Measurements from ENCODE around the gene CCDC190. TPM values are rescaled to one million over a fixed set of nuclear protein-coding genes. Genes with fewer than 3 reads are reported as not detected.

The CCDC190 gene
- total and polyA plus RNA-seq, 2 experiments from 2014 or later, result not detected

DNA sequence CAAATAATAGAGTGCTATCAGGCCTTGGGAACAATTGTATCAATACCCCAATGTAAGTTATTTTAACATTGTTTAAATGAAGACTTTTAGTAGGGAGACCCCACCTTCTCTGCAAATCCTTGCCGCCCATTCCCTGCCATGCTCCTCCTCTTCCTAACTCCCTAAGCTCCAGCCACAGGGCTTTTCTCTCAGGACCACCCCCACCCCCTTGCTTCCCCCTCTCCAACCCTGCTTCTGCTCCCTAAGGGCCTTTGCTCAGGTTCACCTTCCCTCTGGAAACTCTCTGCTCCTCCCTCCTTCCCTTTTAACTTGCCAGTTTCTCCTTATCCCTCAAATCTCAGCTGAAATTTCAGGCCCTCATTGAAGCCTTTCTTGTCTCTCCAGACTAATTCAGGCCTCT, 16.8 kb downstream of the CCDC190 start:
- peaks cover 4% of the 10 kb centered on the region; the same call in 1 of the 3 replicates for H3K9me3 Mint-ChIP-seq
- ATAC-seq, result peak; percentile 63
- H3K36me3 ChIP-seq (ENCODE audit: insufficient read depth), result no peaks in the 10 kb centered on the region
- H3K4me1 Mint-ChIP-seq, result peaks cover 4% of the 10 kb centered on the region; the same call in 2 of the 3 replicates
- no peaks in the 10 kb centered on the region for H3K79me2 ChIP-seq (replicated peaks; ENCODE audit: insufficient read depth)
- no peaks in the 10 kb centered on the region for H3K36me3 Mint-ChIP-seq (ENCODE audit: low read depth)
- H3K27ac ChIP-seq (ENCODE audit: low read depth), result no peak overlapping the region
- H3K4me3 Mint-ChIP-seq, result no peak overlapping the region
- H3K4me3 ChIP-seq, result no peak overlapping the region
- peak overlapping the region; percentile 44 for H2AFZ ChIP-seq
- no peak overlapping the region for H3K27ac Mint-ChIP-seq
- H4K20me1 ChIP-seq (replicated peaks; ENCODE audit: insufficient read depth), result no peaks in the 10 kb centered on the region
- no peak for TF ChIP-seq EZH2 (IDR thresholded peaks at IDR 0.05; ENCODE audit: low read depth, unreplicated experiment)
- TF ChIP-seq, protein P1, sequence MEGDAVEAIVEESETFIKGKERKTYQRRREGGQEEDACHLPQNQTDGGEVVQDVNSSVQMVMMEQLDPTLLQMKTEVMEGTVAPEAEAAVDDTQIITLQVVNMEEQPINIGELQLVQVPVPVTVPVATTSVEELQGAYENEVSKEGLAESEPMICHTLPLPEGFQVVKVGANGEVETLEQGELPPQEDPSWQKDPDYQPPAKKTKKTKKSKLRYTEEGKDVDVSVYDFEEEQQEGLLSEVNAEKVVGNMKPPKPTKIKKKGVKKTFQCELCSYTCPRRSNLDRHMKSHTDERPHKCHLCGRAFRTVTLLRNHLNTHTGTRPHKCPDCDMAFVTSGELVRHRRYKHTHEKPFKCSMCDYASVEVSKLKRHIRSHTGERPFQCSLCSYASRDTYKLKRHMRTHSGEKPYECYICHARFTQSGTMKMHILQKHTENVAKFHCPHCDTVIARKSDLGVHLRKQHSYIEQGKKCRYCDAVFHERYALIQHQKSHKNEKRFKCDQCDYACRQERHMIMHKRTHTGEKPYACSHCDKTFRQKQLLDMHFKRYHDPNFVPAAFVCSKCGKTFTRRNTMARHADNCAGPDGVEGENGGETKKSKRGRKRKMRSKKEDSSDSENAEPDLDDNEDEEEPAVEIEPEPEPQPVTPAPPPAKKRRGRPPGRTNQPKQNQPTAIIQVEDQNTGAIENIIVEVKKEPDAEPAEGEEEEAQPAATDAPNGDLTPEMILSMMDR (conservative IDR thresholded peaks at IDR 0.05; ENCODE audit: low read depth in 2 of 2), result no peak
- no peak for TF ChIP-seq ZNF331 (CRISPR knock-in tag; IDR thresholded peaks at IDR 0.05; ENCODE audit: low read depth)
- TF ChIP-seq ZNF114 (CRISPR knock-in tag; IDR thresholded peaks at IDR 0.05), result no peak
- no peak for TF ChIP-seq NANOG (IDR thresholded peaks at IDR 0.05; ENCODE audit: borderline replicate concordance)
- no peak for TF ChIP-seq EZH2phosphoT487 (IDR thresholded peaks at IDR 0.05; ENCODE audit: unreplicated experiment)
- no peak for TF ChIP-seq POLR2AphosphoS5 (IDR thresholded peaks at IDR 0.05; ENCODE audit: low read depth)
- no peak for TF ChIP-seq JUNB (IDR thresholded peaks at IDR 0.05; ENCODE audit: unreplicated experiment)
- TF ChIP-seq, protein P2, sequence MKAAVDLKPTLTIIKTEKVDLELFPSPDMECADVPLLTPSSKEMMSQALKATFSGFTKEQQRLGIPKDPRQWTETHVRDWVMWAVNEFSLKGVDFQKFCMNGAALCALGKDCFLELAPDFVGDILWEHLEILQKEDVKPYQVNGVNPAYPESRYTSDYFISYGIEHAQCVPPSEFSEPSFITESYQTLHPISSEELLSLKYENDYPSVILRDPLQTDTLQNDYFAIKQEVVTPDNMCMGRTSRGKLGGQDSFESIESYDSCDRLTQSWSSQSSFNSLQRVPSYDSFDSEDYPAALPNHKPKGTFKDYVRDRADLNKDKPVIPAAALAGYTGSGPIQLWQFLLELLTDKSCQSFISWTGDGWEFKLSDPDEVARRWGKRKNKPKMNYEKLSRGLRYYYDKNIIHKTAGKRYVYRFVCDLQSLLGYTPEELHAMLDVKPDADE (IDR thresholded peaks at IDR 0.05), result no peak
- TF ChIP-seq, protein P3, sequence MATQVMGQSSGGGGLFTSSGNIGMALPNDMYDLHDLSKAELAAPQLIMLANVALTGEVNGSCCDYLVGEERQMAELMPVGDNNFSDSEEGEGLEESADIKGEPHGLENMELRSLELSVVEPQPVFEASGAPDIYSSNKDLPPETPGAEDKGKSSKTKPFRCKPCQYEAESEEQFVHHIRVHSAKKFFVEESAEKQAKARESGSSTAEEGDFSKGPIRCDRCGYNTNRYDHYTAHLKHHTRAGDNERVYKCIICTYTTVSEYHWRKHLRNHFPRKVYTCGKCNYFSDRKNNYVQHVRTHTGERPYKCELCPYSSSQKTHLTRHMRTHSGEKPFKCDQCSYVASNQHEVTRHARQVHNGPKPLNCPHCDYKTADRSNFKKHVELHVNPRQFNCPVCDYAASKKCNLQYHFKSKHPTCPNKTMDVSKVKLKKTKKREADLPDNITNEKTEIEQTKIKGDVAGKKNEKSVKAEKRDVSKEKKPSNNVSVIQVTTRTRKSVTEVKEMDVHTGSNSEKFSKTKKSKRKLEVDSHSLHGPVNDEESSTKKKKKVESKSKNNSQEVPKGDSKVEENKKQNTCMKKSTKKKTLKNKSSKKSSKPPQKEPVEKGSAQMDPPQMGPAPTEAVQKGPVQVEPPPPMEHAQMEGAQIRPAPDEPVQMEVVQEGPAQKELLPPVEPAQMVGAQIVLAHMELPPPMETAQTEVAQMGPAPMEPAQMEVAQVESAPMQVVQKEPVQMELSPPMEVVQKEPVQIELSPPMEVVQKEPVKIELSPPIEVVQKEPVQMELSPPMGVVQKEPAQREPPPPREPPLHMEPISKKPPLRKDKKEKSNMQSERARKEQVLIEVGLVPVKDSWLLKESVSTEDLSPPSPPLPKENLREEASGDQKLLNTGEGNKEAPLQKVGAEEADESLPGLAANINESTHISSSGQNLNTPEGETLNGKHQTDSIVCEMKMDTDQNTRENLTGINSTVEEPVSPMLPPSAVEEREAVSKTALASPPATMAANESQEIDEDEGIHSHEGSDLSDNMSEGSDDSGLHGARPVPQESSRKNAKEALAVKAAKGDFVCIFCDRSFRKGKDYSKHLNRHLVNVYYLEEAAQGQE (IDR thresholded peaks at IDR 0.05; ENCODE audit: unreplicated experiment), result no peak
- TF ChIP-seq CREB1 (CRISPR knock-in tag; IDR thresholded peaks at IDR 0.05; ENCODE audit: low read depth), result no peak
- TF ChIP-seq STAT1 (IDR thresholded peaks at IDR 0.05; ENCODE audit: unreplicated experiment), result no peak
- TF ChIP-seq, protein P4, sequence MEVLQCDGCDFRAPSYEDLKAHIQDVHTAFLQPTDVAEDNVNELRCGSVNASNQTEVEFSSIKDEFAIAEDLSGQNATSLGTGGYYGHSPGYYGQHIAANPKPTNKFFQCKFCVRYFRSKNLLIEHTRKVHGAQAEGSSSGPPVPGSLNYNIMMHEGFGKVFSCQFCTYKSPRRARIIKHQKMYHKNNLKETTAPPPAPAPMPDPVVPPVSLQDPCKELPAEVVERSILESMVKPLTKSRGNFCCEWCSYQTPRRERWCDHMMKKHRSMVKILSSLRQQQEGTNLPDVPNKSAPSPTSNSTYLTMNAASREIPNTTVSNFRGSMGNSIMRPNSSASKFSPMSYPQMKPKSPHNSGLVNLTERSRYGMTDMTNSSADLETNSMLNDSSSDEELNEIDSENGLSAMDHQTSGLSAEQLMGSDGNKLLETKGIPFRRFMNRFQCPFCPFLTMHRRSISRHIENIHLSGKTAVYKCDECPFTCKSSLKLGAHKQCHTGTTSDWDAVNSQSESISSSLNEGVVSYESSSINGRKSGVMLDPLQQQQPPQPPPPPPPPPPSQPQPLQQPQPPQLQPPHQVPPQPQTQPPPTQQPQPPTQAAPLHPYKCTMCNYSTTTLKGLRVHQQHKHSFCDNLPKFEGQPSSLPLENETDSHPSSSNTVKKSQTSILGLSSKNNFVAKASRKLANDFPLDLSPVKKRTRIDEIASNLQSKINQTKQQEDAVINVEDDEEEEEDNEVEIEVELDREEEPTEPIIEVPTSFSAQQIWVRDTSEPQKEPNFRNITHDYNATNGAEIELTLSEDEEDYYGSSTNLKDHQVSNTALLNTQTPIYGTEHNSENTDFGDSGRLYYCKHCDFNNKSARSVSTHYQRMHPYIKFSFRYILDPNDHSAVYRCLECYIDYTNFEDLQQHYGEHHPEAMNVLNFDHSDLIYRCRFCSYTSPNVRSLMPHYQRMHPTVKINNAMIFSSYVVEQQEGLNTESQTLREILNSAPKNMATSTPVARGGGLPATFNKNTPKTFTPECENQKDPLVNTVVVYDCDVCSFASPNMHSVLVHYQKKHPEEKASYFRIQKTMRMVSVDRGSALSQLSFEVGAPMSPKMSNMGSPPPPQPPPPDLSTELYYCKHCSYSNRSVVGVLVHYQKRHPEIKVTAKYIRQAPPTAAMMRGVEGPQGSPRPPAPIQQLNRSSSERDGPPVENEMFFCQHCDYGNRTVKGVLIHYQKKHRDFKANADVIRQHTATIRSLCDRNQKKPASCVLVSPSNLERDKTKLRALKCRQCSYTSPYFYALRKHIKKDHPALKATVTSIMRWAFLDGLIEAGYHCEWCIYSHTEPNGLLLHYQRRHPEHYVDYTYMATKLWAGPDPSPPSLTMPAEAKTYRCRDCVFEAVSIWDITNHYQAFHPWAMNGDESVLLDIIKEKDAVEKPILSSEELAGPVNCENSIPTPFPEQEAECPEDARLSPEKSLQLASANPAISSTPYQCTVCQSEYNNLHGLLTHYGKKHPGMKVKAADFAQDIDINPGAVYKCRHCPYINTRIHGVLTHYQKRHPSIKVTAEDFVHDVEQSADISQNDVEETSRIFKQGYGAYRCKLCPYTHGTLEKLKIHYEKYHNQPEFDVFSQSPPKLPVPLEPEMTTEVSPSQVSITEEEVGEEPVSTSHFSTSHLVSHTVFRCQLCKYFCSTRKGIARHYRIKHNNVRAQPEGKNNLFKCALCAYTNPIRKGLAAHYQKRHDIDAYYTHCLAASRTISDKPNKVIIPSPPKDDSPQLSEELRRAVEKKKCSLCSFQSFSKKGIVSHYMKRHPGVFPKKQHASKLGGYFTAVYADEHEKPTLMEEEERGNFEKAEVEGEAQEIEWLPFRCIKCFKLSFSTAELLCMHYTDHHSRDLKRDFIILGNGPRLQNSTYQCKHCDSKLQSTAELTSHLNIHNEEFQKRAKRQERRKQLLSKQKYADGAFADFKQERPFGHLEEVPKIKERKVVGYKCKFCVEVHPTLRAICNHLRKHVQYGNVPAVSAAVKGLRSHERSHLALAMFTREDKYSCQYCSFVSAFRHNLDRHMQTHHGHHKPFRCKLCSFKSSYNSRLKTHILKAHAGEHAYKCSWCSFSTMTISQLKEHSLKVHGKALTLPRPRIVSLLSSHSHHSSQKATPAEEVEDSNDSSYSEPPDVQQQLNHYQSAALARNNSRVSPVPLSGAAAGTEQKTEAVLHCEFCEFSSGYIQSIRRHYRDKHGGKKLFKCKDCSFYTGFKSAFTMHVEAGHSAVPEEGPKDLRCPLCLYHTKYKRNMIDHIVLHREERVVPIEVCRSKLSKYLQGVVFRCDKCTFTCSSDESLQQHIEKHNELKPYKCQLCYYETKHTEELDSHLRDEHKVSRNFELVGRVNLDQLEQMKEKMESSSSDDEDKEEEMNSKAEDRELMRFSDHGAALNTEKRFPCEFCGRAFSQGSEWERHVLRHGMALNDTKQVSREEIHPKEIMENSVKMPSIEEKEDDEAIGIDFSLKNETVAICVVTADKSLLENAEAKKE (CRISPR knock-in tag; IDR thresholded peaks at IDR 0.05), result no peak
- no peaks in the 10 kb centered on the region for H3K27me3 ChIP-seq (ENCODE audit: insufficient read depth)
- no peaks in the 10 kb centered on the region; the same call in 1 of the 2 replicates for H3K4me1 ChIP-seq (ENCODE audit: insufficient read depth)
- H3K27me3 Mint-ChIP-seq (ENCODE audit: insufficient read depth, low read depth, poor library complexity), result peaks cover 5% of the 10 kb centered on the region
- H3K9me2 ChIP-seq (ENCODE audit: insufficient read depth), result no peaks in the 10 kb centered on the region
- no peaks in the 10 kb centered on the region for H3F3A ChIP-seq (replicated peaks; ENCODE audit: low read depth)
- peak; percentile 19 for DNase-seq (ENCODE audit: low spot score)
- no peak overlapping the region for H3K4me2 ChIP-seq
